Measurements from ENCODE around the gene DYNC1LI2.

The DYNC1LI2 gene

DNA sequence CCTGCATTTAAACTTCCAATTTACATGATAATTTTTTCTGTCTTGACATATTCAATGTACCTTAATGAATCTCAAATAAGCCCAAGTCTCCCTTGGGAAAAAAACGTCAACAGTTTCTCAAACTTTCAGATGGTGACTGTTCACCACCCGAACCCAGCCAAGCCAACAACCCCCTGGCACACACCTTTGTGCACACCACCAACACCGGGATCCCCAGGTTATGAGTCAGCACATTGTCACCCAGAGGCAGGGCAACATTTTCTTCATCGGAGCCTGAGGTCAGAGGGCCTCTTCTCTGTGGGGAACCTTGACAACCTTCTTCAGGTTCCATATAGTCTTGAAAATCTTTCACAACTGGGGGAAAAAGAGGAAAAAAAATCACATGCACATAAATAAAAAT, 15.5 kb downstream of the DYNC1LI2 start:
- DNase-seq, result no peak

DNA sequence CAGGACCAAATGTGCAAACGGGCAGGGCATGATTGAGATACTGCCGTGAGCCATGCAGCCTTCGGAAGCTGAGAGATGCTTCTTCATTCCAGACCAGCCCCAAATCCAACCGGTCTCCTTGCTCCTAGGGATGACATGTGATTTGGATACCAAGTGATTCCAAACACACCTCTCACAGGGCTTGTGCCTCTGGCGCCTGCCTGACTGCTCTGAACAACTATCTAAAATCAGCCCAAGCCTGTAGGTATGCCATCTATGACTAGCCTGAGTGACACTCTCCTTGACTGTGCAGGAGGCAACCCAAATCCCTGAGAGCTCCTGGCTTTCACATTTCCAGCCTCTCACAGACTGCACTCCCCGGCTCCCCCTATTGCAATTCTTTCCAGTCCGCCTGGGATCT, 20.3 kb downstream of the DYNC1LI2 start:
- DNase-seq, result no peak

DNA sequence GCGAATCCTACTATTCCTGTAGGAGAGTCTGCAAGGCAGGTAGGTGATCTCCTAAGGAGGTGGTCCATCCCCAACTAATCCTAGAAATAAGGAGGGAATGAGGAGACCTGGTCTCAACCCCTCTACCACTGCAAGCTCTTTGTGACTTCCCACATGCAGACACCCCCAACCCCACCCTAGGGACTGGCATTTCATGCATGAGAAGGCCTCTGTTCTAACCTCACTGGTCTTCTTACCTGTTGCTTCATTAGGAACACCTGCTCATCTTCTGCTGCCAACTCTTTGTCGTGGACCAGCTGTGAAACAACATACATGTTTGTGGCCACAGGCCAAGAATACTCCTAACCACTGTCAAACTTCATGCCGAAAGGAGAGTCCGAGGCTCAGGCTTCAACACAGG, 22.6 kb downstream of the DYNC1LI2 start:
- DNase-seq, result no peak

DNA sequence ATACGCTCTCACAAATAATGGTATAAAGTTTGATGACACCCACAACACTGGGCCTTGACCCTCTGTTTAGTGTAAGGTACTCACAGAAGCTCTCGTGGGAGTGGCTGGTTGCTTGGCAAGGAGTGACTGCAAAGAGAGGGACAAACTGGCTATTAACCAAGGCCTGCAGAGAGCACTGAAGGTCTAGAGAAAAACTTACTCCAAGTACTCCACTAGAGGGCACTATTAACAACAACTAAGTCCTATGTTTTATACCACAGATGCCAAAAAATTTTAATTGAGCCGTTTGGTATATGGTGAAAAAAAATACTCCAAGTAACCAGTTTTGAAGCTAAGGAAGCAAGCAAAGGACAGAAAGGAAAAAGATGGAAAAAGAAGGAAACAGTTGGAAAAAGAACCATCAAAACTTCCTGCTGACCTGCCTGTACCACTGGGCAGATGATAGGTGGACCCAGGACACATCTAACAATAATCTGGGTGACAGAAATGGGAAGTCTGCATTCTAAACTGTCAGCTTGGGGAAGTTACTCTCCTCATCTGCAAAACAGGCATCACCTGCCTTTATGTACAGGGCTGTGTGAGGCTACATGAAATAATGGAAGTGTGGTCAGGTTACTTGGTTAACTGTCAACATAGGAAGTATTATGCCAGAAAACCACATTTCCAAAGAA, 23.2 kb downstream of the DYNC1LI2 start:
- peak; percentile 56 for DNase-seq

DNA sequence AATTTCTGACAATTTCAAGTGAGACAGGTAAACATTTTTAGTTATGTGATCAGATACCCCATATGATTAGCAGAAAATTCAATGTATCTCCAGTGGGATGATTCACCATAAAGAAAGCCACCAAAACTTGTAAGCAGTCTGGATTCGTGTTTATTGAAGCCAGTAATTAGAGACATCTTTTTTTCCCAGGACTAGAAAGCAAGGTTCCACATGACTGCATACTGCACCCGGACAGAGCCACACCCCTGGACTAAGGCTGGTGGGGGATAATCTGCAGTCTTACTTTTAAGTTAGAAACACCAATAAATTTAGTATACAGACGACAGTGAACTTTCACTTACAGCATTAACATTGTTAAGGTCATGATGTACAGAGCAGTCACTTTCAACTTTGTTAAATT, 30.6 kb downstream of the DYNC1LI2 start:
- DNase-seq, result no peak

GRCh38 chr16:66719246-66719645, 32.2 kb downstream of the DYNC1LI2 start:
- DNase-seq, result no peak

DNA sequence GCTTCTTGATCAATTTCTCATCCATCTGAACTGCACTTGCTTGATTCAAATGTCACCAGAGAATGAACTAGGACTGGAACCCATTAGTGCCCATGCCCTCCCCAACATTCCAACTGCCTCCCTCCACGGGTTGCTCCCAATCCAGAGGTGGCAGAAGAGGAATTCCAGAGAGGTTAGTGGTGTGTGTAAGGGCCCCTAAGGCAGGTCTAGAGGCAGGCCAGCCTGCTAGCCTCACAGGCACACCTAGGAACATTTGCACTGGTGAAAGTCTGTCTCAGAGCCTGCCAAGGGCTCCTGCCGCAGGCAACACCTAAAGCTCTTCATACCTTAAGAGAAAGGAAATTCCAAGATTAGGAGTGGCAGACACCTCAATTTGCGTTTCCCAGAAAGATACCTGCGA, 33.6 kb downstream of the DYNC1LI2 start:
- DNase-seq, result no peak

GRCh38 chr16:66717112-66717675, 34.2 kb downstream of the DYNC1LI2 start:
- no peak for DNase-seq

GRCh38 chr16:66714654-66715307, 36.6 kb downstream of the DYNC1LI2 start:
- no peak for DNase-seq

DNA sequence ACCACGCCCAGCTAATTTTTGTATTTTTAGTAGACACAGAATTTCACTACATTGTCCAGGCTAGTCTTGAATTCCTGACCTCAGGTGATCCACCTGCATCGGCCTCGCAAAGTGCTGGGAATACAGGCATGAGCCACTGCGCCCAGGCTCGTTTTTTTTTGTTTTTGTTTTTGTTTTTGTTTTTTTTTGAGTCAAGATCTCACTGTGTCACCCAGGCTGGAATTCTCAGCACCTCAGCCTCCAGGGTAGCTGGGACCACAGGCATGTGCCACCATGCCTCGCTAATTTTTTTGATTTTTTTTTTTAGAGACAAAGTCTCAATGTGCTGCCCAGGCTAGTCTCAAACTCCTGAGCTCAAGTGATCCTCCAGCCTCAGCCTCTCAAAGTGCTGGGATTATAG, 37.3 kb downstream of the DYNC1LI2 start:
- DNase-seq, result no peak

DNA sequence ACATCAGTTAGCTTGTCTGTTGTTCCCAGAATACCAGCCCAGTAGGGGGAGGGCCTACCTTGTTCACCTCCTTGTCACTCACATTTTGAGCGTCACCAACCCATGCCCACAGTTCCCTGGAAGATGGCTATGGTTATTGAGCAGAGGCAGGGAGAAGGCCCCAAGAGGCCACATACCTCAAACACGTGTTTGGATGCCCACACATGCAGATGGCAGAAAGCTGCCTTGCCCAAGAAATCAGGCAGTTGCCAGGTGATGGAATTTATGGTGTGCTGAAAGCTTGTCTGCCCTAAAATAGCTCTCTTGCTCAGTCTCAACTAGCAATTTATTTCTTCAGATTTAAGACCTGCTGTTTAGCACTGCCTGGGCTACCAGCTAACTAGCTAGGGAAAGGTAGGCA, 38.3 kb downstream of the DYNC1LI2 start:
- no peak for DNase-seq

DNA sequence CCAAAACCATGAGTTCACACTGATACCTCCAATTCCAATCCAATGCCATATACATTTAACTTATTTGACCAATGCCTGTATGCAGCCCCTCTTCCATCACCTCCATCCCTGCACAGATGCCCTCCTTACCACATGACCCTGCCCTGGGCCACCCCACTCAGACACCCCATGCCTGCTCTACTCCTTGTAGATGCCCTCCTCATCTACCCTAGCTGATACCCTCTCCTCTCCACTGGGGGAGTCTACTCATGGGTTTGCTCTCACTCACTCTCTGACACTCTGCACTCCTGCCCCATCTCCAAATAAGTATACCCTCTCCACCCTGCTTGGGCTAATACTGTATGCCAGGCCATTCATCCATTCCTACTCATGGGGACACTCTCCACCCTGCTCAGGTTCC, 38.9 kb downstream of the DYNC1LI2 start:
- no peak for DNase-seq

- no peak for DNase-seq
Measured at GRCh38 chr16:66711581-66711980, 39.8 kb downstream of the DYNC1LI2 start.

DNA sequence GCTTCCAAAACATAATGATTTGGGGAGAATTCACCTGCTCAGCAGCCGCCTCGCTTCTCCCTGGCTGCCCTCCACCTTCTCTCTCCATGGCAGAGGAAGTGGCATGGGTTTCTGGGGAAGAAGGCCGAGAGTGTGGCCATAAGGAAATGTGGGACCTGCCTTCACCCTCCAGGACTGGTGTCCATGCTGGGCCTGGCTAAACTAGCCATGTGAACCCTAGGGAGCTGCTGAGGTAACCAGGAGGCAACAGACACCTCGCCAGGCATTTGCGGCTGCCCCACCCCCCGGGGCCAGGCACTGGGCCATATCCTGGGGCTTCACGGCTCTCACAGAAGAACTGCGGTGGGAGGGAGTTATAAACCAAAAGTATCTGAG, 44.9 kb downstream of the DYNC1LI2 start:
- DNase-seq, result no peak

- no peak for DNase-seq
Measured at GRCh38 chr16:66705790-66706505, 45.5 kb downstream of the DYNC1LI2 start.

- no peak for DNase-seq
Measured at GRCh38 chr16:66703406-66704215, 47.8 kb downstream of the DYNC1LI2 start.

DNA sequence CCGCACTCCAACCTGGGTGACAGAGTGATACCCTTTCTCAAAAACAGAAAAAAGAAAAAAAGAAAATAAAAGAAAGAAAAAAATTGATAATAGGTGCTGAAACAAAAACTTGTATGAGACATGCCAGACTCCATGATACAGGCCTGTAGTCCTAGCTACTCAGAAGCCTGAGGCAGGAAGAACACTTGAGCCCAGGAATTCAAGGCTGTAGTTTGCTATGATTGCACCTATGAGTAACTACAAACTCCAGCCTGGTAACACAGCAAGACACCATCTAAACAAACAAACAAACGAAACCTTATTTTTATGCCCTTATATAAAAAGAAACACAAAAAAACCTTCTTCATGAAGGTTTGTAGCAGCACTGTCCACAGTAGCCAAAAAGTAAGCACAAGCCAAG, 49.9 kb downstream of the DYNC1LI2 start:
- no peak for DNase-seq

DNA sequence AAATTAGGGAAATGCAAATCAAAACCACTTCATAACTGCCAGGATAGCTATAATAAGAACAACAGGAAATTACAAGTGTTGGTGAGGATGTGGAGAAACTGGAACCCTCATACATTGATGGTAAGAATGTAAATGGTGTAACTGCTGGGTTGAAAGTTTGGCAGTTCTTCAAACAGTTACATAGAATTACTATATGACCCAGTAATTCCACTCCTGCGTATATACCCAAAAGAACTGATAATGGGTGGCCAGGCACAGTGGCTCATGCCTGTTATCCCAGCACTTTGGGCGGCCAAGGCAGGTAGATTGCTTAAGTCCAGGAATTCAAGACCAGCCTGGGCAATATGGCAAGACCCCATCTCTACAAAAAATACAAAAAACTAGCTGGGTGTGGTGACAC, 50.4 kb downstream of the DYNC1LI2 start:
- DNase-seq, result no peak

GRCh38 chr16:66699898-66700297, 51.5 kb downstream of the DYNC1LI2 start:
- no peak for DNase-seq

- no peak for DNase-seq
Measured at GRCh38 chr16:66698046-66698445, 53.4 kb downstream of the DYNC1LI2 start.

GRCh38 chr16:66696669-66697630, 54.5 kb downstream of the DYNC1LI2 start, which contains the start of gene CMTM4:
TSS of gene CMTM4 (minus strand) at chr16:66696743. CDS start at chr16:66696525, 218 bp downstream.
- peak; percentile 82 for DNase-seq
